ENCODE data around the gene ZNF683. TPM values are rescaled to one million over a fixed set of nuclear protein-coding genes. Genes with fewer than 3 reads are reported as not detected.

ZNF683 gene
- total RNA-seq, 2 experiments from 2014 or later, result 0.41 TPM; not detected in 1

Other genes starting within 250 kb of the ZNF683 start
- not detected for gene FAM110D, start 213.7 kb downstream of the ZNF683 start, total RNA-seq
- not detected for gene C1orf232, start 203.8 kb downstream of the ZNF683 start, total RNA-seq
- 1 to 10 TPM; 5.0 to 6.6 TPM for gene ZNF593, start 202.8 kb downstream of the ZNF683 start, total RNA-seq
- gene ZNF593OS, start 200.9 kb downstream of the ZNF683 start, total RNA-seq, result not detected
- 1 to 10 TPM; 2.3 to 3.6 TPM for gene CNKSR1, start 195.3 kb downstream of the ZNF683 start, total RNA-seq
- not detected for gene CATSPER4, start 182.1 kb downstream of the ZNF683 start, total RNA-seq
- 1 to 10 TPM; 7.6 to 8.4 TPM for gene CEP85, start 138.6 kb downstream of the ZNF683 start, total RNA-seq
- 100 to 1,000 TPM; 178 to 193 TPM for gene SH3BGRL3, start 92.7 kb downstream of the ZNF683 start, total RNA-seq
- 10 to 100 TPM; 39.3 to 42.3 TPM for gene UBXN11, start 66.1 kb downstream of the ZNF683 start, total RNA-seq
- gene CD52, start 54.8 kb downstream of the ZNF683 start, total RNA-seq, result 100 to 1,000 TPM; 582 to 608 TPM
- gene CRYBG2, start 18.6 kb downstream of the ZNF683 start, total RNA-seq, result 1 to 10 TPM; 1.3 to 1.4 TPM
- gene LIN28A, start 38.1 kb upstream of the ZNF683 start, total RNA-seq, result not detected
- gene DHDDS, start 59.6 kb upstream of the ZNF683 start, total RNA-seq, result 10 to 100 TPM; 26.3 to 26.8 TPM
- gene HMGN2, start 99.7 kb upstream of the ZNF683 start, total RNA-seq, result 100 to 1,000 TPM; 323 to 330 TPM
- gene RPS6KA1, start 157.0 kb upstream of the ZNF683 start, total RNA-seq, result 10 to 100 TPM; 29.1 to 29.6 TPM